NCI-H2107 treated with DMSO at 0.1 percent for 48 hours (cell line): ENCODE data around the gene SMAD2.
"Not testable (repeated sequence)": the region's sequence is repeated elsewhere in the genome, so short reads cannot be mapped to it uniquely, and the experiment has no call there.

ENCODE experiments used
- DNase-seq: peaks from one replicate; lab custom pipeline; 2025; ENCODE audit not compliant: unreplicated experiment; lab: John Stamatoyannopoulos, UW

The SMAD2 gene

DNA sequence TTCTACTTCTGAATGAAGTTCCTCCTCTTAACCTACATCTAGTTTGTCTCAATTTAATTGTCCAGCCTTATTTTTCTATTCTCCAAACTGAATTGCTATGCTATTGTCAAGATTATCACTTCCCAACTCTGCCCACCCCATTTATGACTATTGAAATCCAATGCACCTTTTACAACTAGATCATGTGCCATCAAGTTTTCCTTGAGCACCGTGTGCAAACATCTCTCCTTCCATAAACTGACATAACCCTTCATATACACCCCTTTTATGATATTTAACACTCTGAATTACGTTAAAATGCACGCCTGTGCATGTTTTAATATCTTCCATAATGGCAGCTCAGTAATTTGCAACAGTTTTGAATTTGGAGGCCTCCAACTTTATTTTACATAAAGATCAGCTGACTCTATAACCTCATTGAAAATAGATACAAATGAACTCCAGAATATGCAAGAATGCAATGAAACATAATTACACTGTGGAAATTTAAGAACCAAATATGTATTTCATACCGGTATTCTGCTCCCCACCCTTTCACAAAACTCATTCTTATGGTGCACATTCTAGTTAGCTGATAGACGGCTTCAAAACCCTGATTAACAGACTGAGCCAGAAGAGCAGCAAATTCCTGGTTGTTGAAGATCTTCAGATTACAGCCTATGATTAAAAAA is 85.5 kb downstream of the SMAD2 start:
- no peak for DNase-seq

DNA sequence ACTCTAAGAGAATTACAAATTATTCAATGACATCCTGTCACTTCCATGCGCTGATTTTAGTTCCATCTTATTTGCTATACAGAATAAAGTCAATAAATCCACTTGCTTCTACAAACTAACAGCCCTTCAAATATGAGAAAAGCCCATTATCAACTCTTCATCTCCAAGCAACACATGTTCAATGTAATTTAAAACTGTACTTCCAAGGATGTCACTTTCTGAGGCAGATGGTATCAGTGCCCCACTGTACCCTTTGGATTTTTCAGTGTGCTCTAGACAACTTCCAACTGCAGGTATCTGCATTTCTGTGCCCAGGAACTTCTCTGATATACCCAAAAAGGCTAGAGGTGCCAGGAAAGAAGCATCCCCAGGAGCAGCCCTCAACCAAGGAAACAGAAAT is 87.6 kb downstream of the SMAD2 start:
- DNase-seq, result no peak

DNA sequence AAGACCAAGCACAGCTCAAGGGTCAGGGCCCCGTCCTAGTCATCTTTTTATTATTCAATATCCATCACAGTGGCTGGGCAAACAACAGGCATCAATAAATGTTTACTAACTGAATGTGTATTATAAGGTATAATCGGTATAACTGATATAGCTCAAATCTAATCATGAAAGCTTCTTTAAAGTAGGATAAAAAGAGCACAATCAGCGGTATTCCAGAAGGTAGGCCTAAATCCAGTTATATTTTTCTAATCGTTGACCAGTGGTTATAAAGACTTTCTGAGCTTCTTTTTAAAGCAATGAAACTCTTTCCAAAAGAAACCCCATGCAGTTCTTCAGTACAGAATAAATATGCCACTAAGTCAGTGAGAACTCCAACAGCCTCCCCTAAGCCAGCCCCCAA is 92.1 kb downstream of the SMAD2 start:
- DNase-seq, result no peak

DNA sequence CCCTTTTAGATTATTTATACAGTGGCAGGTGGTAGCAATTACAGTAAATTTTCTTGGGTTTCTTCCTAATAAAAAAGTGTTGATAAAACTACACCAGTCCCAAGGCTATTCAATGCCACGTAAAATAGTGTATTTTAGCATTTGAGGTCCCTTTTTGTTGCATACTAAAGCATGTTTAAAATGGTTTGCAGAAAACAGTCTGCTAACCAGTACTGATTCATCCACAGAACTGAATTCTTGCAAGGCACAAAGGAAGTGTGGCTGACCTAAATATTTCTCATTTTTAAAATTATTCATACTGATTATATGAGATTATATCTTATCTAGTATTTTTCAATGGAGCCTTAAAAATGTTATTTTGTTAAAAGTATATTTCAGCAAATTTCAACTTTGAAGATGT is 98.1 kb downstream of the SMAD2 start:
- no peak for DNase-seq

DNA sequence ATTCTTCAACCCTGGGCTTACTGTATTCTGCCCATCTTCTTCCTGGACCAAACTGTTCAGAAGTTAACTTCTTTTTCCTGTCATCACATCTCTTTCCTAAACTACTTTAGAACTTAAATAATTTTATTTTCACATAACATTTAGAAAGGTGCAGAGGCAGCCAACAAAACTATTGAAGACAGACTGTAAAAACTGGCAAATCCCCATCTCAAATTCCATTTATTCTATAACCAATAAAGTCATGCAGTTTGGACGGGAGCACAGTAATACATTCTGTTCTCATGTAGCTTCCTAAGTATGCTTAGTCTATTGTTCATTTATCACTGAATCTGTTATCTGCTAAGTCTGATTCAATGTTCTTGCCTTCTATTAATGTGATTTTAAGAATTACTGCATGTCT is 99.1 kb downstream of the SMAD2 start:
- no peak for DNase-seq

DNA sequence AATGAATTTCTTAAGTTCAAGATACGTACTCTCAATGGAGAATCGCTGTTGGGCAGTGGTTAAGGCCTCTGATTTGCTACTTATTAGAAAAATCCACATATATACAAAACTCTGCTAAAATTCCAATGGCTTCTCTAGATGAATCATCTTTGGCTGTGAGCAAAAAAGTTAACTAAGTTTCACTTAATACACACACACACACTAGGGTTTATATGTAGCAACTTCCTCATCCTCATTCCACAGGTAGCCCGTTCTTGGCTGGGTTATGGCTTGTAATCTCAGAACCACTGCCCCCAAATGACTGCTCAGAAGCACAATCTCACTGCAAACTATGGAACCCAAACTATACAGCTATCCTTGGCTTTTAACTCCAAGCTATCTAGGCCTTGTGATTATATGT is 99.7 kb downstream of the SMAD2 start:
- DNase-seq, result no peak

DNA sequence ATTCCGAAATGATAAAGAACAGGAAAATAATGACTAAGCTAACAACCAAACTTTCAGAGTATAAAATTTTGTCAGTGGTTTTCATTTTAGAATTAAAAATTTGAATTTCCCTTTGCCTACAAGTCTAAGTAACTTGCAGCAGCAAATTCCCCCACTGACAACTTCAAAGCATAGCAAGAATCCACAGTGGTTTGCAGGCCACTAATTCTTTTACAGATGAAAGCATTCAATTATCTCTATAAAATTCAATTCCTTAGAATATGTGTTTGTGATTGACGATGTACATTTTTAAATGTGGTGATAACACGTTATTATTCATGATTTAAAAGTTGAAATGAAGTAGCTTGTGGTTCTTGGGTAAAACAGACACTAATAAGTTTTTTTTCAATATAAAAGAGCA is 100.6 kb downstream of the SMAD2 start:
- no peak for DNase-seq

DNA sequence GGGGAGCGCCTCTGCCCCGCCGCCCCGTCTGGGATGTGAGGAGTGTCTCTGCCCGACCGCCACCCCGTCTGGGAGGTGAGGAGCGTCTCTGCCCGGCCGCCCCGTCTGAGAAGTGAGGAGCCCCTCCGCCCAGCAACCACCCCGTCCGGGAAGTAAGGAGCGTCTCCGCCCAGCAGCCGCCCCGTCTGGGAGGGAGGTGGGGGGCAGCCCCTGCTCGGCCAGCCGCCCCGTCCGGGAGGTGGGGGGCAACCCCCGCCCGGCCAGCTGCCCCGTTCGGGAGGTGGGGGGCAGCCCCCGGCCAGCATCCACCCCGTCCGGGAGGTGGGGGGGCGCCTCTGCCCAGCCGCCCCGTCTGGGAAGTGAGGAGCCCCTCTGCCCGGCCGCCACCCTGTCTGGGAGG is 102.4 kb downstream of the SMAD2 start:
- not testable (repeated sequence) for DNase-seq

DNA sequence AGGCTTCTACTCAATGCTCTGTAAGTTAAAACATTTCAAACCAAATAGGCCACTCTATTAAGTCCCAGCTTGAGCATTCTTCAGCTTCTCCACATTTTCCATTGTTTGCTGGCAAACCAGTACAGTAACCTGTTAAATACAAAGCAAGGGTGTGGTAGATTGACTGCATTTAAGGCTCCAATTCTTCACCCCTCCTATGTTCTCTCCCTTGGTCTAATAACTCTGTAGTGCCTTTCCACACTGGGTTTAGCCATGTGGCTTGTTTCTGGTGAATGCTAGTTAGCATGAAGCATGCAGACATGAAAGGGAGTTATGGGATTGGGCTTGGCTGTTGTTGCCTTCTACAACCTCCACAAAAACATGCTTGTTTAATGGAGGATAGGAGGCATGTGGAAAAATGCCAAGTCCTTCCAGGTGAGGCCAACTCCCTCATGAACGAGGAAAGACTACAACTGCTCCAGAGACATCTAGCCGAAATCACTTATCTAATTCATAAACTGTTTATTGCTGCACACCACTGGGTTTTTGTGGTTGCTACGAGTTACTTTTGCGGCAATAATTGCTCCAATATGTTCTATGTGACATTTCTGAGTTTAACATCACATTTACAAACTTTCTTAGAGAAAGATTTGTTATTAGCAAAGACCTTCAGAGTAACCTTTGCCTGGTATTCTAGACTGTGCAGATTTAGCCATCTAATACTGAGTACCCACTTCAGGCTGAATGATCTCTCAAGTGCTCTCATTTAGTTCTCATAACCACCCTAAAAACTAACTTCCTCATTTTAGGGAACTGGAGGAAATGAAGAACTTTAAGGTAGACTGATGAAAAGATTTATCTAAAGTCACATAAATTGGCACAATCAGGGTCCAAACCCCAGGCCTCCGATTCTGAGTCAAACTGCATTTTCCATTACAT is 104.0 kb downstream of the SMAD2 start:
- DNase-seq, result no peak

DNA sequence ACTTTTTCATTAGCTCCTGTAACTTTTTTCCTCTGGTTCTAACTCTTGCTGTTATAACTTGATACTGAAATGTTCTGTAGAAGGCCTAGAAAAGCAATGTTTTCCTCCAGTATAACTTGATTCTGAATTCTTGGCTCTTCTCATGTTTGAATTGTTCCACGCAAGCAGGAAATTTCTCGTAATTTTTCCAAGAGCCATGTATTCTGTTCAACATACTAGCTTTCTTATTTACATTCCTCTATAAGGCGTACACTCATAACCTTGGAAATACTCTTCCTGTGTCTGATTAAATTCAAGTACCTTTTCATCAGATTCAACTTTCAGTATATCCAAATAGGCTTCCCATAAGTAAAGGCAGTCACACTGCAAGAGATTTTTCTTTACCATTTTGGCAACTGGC is 109.1 kb downstream of the SMAD2 start:
- no peak for DNase-seq

DNA sequence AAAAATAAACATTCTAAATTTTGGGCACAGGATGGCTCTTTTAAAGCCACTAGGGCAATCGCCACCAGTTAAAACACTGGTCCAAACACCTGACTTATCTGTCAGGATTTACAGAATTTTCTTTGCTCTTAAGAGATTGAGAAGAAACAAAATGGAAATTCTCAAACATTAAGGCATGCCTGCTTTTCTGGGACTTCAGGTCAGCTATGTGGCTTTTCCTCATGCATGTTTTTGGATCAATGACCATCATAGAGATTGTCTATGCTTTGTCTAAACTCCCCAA is 112.7 kb downstream of the SMAD2 start:
- DNase-seq, result no peak

DNA sequence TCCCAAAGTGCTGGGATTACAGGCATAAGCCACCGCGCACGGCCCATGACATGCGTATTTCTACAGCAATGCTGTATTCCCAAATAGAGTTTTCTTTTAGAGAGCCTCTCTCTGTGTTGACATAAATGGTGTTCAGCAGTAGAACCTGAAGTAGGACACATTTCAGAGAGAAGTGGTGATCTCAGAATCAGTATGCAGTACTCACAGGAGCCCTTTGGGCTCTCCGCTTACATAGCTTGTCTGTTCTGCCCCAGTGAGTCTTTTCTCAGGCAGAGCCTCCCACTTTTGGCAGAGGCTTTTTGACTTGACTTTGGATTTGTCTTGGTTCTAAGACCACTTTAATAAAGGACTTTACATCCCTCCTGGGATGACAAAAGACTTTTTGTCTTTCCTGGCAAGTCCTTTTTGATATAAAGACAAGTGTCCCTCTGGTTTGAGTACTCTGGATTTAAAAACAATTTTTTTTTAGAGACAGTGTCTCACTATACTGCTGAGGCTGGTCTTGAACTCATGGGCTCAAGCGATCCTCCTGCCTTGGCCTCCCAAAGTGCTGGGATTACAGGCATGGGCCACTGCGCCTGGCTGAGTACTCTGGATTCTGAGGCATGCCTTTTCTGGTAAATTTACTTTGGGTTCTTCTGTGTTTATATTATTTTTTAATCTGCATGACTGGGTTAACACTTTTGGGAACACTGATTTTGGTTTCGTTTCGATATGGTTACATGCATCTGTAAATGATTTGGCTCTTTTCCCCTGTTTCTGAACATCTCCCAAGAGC is 113.3 kb downstream of the SMAD2 start:
- no peak for DNase-seq

DNA sequence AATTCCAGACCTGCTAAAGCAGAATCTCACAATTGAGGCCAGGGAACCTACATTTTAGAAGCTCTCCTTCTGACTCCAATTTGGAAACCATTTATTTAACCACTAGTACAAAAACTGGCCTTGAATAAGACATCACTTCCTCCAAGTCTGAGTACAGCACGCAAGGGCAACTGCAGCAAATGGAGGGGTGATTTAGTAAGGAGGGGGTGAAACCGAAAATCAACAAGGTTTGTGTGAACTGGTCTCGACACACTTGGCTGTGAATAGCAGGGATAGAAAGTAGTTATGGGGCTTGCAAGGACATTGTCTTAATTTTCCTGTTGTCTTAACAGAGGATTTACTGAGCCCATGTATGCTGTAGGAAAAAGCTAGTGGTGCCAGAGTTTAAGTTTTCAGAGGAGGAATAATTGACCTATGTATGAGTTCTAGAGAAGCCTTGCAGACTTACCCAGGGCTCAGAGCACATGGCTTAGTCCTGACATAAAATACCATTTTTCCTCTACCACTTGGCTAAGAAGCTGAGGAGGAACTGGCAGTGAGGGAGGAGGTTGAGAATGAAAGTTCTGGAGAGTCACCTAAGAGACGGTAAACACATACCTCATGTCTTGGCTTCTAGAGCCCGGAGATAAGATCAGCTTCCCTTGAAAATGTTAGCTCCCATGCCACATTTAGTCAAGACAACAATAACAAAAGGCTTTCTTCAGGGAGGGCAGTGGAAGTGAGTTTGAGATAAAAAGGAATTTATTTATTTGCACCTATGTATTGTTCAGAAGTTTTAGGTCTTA is 114.8 kb downstream of the SMAD2 start:
- no peak for DNase-seq

DNA sequence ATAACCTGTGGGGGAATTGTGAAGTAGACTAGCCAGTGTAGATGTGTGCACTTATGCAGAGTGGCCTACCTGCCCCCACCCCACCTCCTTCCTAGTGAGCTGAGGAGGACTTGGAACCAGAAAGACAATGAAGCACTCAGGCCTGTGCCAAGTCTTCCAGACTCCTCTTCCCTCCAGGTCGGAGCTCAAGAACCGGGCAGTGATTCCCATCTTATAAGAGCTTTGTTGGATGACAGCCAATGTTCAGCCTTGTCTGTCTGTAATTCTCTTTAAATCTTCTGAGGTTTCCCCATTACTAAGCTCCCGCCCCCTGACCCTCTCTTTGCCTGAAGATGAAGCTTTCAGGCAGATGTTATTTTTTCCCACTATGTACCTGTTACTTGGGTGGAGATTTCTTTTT is 121.0 kb downstream of the SMAD2 start:
- DNase-seq, result no peak

DNA sequence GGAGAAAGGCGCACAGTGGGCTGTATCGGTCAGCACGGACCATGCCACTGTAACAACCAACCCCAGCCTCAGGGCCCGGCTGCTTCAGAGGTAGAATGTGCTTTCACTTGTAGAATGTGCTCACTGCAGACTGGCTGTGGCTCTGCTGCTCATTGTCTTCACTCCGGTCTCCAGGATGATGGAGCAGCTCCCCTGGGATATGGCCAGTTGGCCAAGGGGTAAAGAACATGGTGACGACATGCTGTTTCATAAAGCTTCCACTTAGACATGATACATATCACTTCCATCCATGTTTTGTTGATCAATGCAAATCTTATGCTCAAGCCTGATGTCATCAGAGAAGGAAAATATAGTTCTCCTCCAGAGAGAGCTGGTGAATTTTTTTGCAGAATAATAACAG is 127.7 kb downstream of the SMAD2 start:
- DNase-seq, result no peak

DNA sequence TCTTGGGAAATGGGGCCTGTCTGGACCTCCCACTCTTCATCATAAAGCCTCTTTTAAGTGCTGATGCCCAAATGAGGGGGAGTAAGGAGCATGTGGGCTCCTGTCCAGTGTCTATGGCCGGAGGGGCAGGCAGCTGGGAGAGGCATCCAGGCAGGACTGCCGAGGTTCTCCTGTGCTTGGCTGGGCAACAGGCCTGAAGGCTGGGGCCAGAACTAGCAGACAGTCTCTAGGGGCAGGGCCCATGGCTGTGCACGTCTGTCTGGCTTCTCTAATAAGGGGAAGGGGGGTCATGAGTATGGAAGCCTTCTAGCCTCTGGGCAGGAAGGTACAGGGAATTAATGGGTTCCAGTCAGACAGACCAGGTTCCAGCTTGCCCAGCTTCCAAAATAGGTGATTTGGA is 128.6 kb downstream of the SMAD2 start:
- DNase-seq, result no peak

DNA sequence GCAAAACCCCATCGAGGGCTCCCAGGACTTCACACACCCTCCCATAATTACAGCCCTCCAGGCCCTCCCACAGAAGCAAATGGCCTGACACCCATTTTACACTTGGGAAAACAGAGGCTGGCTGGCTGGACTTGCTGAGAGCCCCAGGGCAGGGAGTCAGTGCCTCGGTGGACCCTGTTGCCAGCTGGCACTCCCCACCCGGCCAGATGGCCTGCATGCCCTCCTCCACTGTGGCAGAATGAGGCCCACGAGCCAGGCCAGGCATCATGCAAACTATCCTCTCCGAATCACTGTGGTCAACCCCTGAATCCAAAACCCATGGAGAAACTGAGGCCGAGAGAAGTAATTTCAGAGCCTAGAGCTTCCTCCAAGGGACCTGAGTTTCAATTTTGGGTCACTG is 129.7 kb downstream of the SMAD2 start:
- DNase-seq, result no peak

DNA sequence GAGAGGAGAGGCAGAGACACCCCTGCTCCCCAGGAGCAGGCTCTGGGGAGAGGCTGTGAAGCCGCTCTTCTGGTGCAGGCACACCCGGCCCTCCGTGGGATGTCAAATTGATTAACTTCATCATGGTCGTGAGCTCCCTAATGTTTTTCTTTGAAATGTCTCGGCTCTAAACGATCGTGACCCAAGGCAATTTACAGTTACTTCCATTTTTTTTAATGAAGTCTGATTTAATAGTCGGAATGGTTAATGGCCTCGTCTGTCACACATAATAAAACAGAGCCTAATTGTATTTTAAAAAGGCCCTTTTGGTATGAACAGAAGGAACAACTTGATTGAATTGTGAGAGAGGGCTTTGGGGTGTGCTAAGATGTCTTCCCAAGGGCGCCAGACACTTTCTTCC is 130.2 kb downstream of the SMAD2 start:
- DNase-seq, result no peak

DNA sequence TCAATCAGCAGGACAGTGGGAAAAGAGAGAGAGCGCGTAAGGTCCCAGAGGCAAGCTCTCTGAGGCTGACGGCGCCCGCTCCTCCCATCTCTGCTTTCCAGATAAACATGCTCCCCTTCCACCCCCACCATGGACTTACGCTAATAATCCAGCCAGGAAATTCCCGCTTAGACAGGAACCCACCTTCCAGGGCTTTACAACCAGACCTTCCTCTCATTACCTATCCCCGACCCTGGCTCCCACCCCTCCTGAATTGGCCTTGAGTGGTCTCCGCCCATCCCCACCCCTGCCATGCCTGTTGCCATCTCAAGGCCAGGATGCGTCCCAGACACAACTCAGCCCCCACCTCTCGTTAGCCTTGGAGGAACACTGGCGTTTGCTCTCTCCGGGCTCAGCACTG is 131.1 kb downstream of the SMAD2 start:
- DNase-seq, result no peak

DNA sequence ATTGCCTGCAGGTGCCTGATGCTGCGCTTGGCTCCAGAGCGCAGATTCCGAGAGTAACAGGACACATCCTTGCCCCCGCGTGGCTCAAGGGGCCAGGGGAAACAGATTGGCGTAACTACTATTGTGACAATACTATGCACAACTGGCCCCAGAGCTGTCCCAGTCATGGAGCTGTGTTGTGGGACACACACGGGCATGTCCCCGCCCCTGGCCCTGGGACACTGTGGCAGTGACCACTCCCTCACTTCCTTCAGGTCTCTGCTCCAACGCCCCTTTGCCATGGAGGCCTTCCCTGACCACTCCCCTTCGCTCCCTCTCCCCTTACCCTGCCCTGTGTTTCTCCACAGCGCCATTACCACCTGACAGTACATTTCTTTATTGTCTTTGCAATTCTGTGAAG is 132.1 kb downstream of the SMAD2 start:
- no peak for DNase-seq

DNA sequence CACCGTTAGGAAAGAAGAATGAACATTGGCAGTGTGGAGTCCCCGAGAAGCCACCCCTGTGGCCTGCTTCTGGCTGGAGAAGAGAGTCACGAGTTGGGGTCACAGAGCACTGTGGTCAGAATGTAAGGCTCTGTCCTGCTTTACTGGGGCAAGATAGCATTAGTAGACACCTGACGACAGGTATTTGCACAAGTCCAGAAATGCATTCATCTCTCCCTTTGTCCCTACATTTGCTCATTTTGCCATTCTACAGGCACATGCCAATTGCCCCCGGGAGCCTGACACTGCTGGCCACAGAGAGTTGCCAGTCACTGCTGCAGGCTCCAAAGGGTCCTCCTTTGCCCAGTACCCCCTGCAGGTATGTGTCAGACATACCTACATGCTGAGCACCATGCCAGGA is 133.3 kb downstream of the SMAD2 start:
- no peak for DNase-seq
